T-helper 9 cell (primary cell): ENCODE measurements around the gene SPRYD4.
A peak's percentile ranks its signal among the peaks of the same experiment; 100 is the strongest.
"Not testable (repeated sequence)": the region's sequence is repeated elsewhere in the genome, so short reads cannot be mapped to it uniquely, and the experiment has no call there.

Experiments
- DNase-seq: peaks from one replicate; pipeline ENCODE4 v3.0.0-alpha.2; 2020
- total RNA-seq, 2 donors: gene quantifications; one replicate each; lab custom pipeline; 2026; lab: John Stamatoyannopoulos, UW

The SPRYD4 gene
- 20.2 to 21.2 reads per million in 2 donors for total RNA-seq

GRCh38 chr12:56468216-56469006 is at the start of gene SPRYD4:
Gene SPRYD4, plus strand, starts transcription at chr12:56468578. Its CDS starts 14 bp downstream, at chr12:56468592.
- DNase-seq: peak; percentile 90

- no peak for DNase-seq
These were observed 48.0 kb upstream of the SPRYD4 start for GRCh38 chr12:56420411-56420810.

- no peak for DNase-seq
These were observed 43.2 kb upstream of the SPRYD4 start for GRCh38 chr12:56425193-56425592.

GRCh38 chr12:56425940-56426438 is 42.4 kb upstream of the SPRYD4 start:
- DNase-seq: no peak

GRCh38 chr12:56431288-56431687 is 37.1 kb upstream of the SPRYD4 start:
- DNase-seq: no peak

- DNase-seq: no peak
These were observed 36.5 kb upstream of the SPRYD4 start for GRCh38 chr12:56431850-56432249.

GRCh38 chr12:56434828-56435227 is 33.5 kb upstream of the SPRYD4 start:
- DNase-seq: no peak

GRCh38 chr12:56437430-56438176 is 30.8 kb upstream of the SPRYD4 start:
- DNase-seq: no peak

GRCh38 chr12:56443208-56443607 is 25.2 kb upstream of the SPRYD4 start:
- DNase-seq: not testable (repeated sequence)

GRCh38 chr12:56448860-56449621 is 19.3 kb upstream of the SPRYD4 start, which contains the start of gene TIMELESS:
Gene TIMELESS, minus strand, starts transcription at chr12:56449426. Its CDS starts 15,256 bp downstream, at chr12:56434170.
- DNase-seq: peak; percentile 74

- no peak for DNase-seq
These were observed 18.8 kb upstream of the SPRYD4 start for GRCh38 chr12:56449622-56449984.

GRCh38 chr12:56450241-56450640 is 18.1 kb upstream of the SPRYD4 start:
- no peak for DNase-seq

- no peak for DNase-seq
These were observed 17.2 kb upstream of the SPRYD4 start for GRCh38 chr12:56451147-56451546.

GRCh38 chr12:56454557-56454956 is 13.8 kb upstream of the SPRYD4 start, which contains the start of gene MIP:
Gene MIP, minus strand, starts transcription at chr12:56454657. Its CDS starts 44 bp downstream, at chr12:56454613.
- DNase-seq: no peak

- DNase-seq: no peak
These were observed 10.6 kb upstream of the SPRYD4 start for GRCh38 chr12:56457817-56458216.

- no peak for DNase-seq
These were observed 6.9 kb upstream of the SPRYD4 start for GRCh38 chr12:56461235-56462159.

GRCh38 chr12:56462565-56462964 is 5.8 kb upstream of the SPRYD4 start:
- no peak for DNase-seq

GRCh38 chr12:56469007-56469930 is 891 bp downstream of the SPRYD4 start:
- DNase-seq: no peak

- no peak for DNase-seq
These were observed 6.0 kb downstream of the SPRYD4 start for GRCh38 chr12:56474389-56474788.

GRCh38 chr12:56476143-56476542 is 7.8 kb downstream of the SPRYD4 start:
- DNase-seq: no peak
